HG03108 (cell line): ENCODE results near the gene TBC1D19.
"Not testable (repeated sequence)": the region's sequence is repeated elsewhere in the genome, so short reads cannot be mapped to it uniquely, and the experiment has no call there.

Experiments
- ATAC-seq: cut with Tn5 transposase; IDR thresholded peaks from one replicate; pipeline ENCODE4 v1.9.1; 2021; ENCODE audit warnings: moderate library complexity; ENCODE audit not compliant: unreplicated experiment

TBC1D19 gene

GRCh38 chr4:26596843-26597242, 13.0 kb downstream of the TBC1D19 start:
- ATAC-seq = no peak

GRCh38 chr4:26601204-26601603, 17.3 kb downstream of the TBC1D19 start:
- no peak for ATAC-seq

- ATAC-seq = no peak
Observed at GRCh38 chr4:26607776-26608175, 23.9 kb downstream of the TBC1D19 start.

- no peak for ATAC-seq
Observed at GRCh38 chr4:26609391-26609790, 25.5 kb downstream of the TBC1D19 start.

GRCh38 chr4:26609868-26610267, 26.0 kb downstream of the TBC1D19 start:
- no peak for ATAC-seq

- ATAC-seq = no peak
Observed at GRCh38 chr4:26611372-26611771, 27.5 kb downstream of the TBC1D19 start.

- ATAC-seq = no peak
Observed at GRCh38 chr4:26611885-26612284, 28.0 kb downstream of the TBC1D19 start.

GRCh38 chr4:26613237-26613636, 29.4 kb downstream of the TBC1D19 start:
- no peak for ATAC-seq

- ATAC-seq = no peak
Observed at GRCh38 chr4:26613735-26614134, 29.9 kb downstream of the TBC1D19 start.

GRCh38 chr4:26619784-26620183, 35.9 kb downstream of the TBC1D19 start:
- no peak for ATAC-seq

- ATAC-seq = no peak
Observed at GRCh38 chr4:26621366-26621765, 37.5 kb downstream of the TBC1D19 start.

GRCh38 chr4:26622913-26623312, 39.0 kb downstream of the TBC1D19 start:
- ATAC-seq = no peak

- ATAC-seq = not testable (repeated sequence)
Observed at GRCh38 chr4:26626658-26627057, 42.8 kb downstream of the TBC1D19 start.

GRCh38 chr4:26632916-26633315, 49.0 kb downstream of the TBC1D19 start:
- no peak for ATAC-seq

- ATAC-seq = no peak
Observed at GRCh38 chr4:26634237-26634636, 50.4 kb downstream of the TBC1D19 start.

- no peak for ATAC-seq
Observed at GRCh38 chr4:26636458-26636857, 52.6 kb downstream of the TBC1D19 start.

GRCh38 chr4:26640639-26641038, 56.8 kb downstream of the TBC1D19 start:
- ATAC-seq = not testable (repeated sequence)

GRCh38 chr4:26647523-26648224, 63.8 kb downstream of the TBC1D19 start:
- no peak for ATAC-seq

GRCh38 chr4:26648260-26648659, 64.4 kb downstream of the TBC1D19 start:
- no peak for ATAC-seq

GRCh38 chr4:26660261-26660660, 76.4 kb downstream of the TBC1D19 start:
- ATAC-seq = no peak

GRCh38 chr4:26663888-26664287, 80.0 kb downstream of the TBC1D19 start:
- no peak for ATAC-seq

GRCh38 chr4:26670903-26671537, 87.1 kb downstream of the TBC1D19 start:
- no peak for ATAC-seq
